Heart right ventricle (tissue), 16 donors: ENCODE measurements around the gene OSBPL8. TPM values are rescaled to one million over a fixed set of nuclear protein-coding genes. Genes with fewer than 3 reads are reported as not detected.

Experiments used
- ATAC-seq, 8 donors: fragments of 200-7000 bp; cut with Tn5 transposase; one replicate each; pipeline ENCODE4 v1.9.1; 2020; ENCODE audit warnings: mild to moderate bottlenecking in 8 of 8, moderate library complexity in 8 of 8, moderate number of reproducible peaks in 1 of 8
- DNase-seq, 2 donors: peaks; one replicate each; pipeline ENCODE4 v3.0.0-alpha.2; 2020
- H3K27ac ChIP-seq, 10 donors: fragments of 200-600 bp; sonication (generic) in 2 of 10; one replicate each; pipeline versions ENCODE4 v1.5.0 to v1.8.0; 2020 to 2022; ENCODE audit warnings: mild to moderate bottlenecking in 3 of 10
- H3K27me3 ChIP-seq, 7 donors: fragments of 200-600 bp; one replicate each; pipeline ENCODE4 v1.8.0; 2021 to 2022; ENCODE audit warnings: mild to moderate bottlenecking in 2 of 7
- H3K36me3 ChIP-seq, 9 donors: fragments of 200-600 bp; sonication (generic) in 1 of 9; one replicate each; pipeline versions ENCODE4 v1.5.0 to v1.8.0; 2020 to 2022; ENCODE audit warnings: mild to moderate bottlenecking in 2 of 9
- H3K4me1 ChIP-seq, 9 donors: fragments of 200-600 bp; sonication (generic) in 1 of 9; one replicate each; pipeline versions ENCODE4 v1.5.0 to v1.8.0; 2020 to 2022; ENCODE audit warnings: mild to moderate bottlenecking in 4 of 9
- H3K4me3 ChIP-seq, 10 donors: fragments of 200-600 bp; sonication (generic) in 2 of 10; one replicate each; pipeline versions ENCODE4 v1.5.0 to v1.8.0; 2020 to 2022; ENCODE audit warnings: mild to moderate bottlenecking in 7 of 10, moderate library complexity in 2 of 10
- H3K9me3 ChIP-seq, 11 donors: fragments of 200-600 bp in 10 of 11; sonication (generic) in 2 of 11; one replicate each; pipeline versions ENCODE4 v1.5.0 to v1.8.0; 2013 to 2022; ENCODE audit warnings: mild to moderate bottlenecking in 2 of 11, control low read depth in 1 of 11, moderate library complexity in 1 of 11
- CTCF ChIP-seq, 9 donors: fragments of 200-600 bp; sonication (generic) in 2 of 9; IDR thresholded peaks; one replicate each; pipeline versions ENCODE4 v1.5.0 to v1.8.0; 2021 to 2022; ENCODE audit warnings: antibody characterized with exemption in 9 of 9, mild to moderate bottlenecking in 5 of 9, moderate library complexity in 1 of 9
- WGBS, 2 donors: extraction: QIAGEN DNeasy Blood & Tissue Kit; methylation state at CpG; one replicate each; pipeline ENCODE4 v1.1.7; 2013; ENCODE audit warnings: inconsistent platforms in 1 of 2; 5-methylcytosine and 5-hydroxymethylcytosine counted together
- intact Hi-C, 10 donors: fragments of 100-400 bp; cut with DNase I; formaldehyde crosslinking; loops; one replicate each; pipeline versions ENCODE4 v1.11.1 to v1.14.2; 2022
- polyA plus RNA-seq, 2 donors: library from polyadenylated mRNA; stranded (reverse); fragments of 200-250 nt; gene quantifications; one replicate each; pipeline ENCODE4 v1.2.3, GENCODE V29; 2013
- total RNA-seq, 10 donors: library from RNA; stranded (reverse); fragmentation: NEBNext Ultra II Directional in 3 of 10; extraction: Animal tissue kit (Norgen Biotek cat#: 25700) in 3 of 10; gene quantifications; one replicate each; pipeline versions ENCODE4 v1.2.1 to v1.2.4, GENCODE V29; 2021 to 2023
- donor health status: Arrhythmogenic right ventricular cardiomyopathy.
- donor health status: ischemic (EF 13 %, LVEDD 7.1; RV severe dilation, severe dysfunction).
- donor health status: healthy with polysubstance abuse.
- donor health status: DM: no; HTN: yes; CAD: no.
- donor health status: DM: no; HTN: no; CAD: no.
- donor health status: ischemic (EF 25% LVEDD 6.9; RV normal size, moderate dysfunction).
- donor health status: ischemic (EF 25% LVEDD 5.7; RV mildly dilated, moderate dysfunction).
- donor health status: healthy.
- donor health status: DM: yes; HTN: yes; CAD: no.
- donor health status: Ischemic cardiomyopathy.
- donor health status: ischemic (EF 35%, LVEDD 5.7; RV mildly dilated, moderate dysfunction).
- donor health status: nonischemic (EF 11% LVEDD 7.7; RV severe dilation, severe dysfunction).
- donor health status: DM: yes; HTN: yes; CAD: no.
- donor health status: PGD.
- donor health status: ischemic (EF 29% LVEDD 5.4; RV normal size, mild dysfunction).
- donor health status: nonischemic (EF 23%, LVEDD 6.1; RV moderate dilation, normal function).

Gene OSBPL8
- total and polyA plus RNA-seq, 12 donors: 5.6 to 50.0 (median 33.3) TPM

GRCh38 chr12:76399040-76399439 lies 160.5 kb downstream of the OSBPL8 start:
- no peaks in the 10 kb centered on the region for H3K9me3 ChIP-seq
- no peak overlapping the region for H3K4me3 ChIP-seq
- DNase-seq (no peak), ATAC-seq (no peak)
- intact Hi-C loops: loop anchor here in 1 of 10 donors (5.0 kb wide), 1 partner anchor 102 kb away; no protein-coding TSS in a partner anchor
- 86 to 87% methylated on average over 2 of the region's 2 CpGs for WGBS, 2 donors
- H3K4me1 ChIP-seq: no peaks in the 10 kb centered on the region
- TF ChIP-seq CTCF (IDR thresholded peaks at IDR 0.05): no peak
- H3K36me3 ChIP-seq: peaks cover 0 to 79% (median 13%) of the 10 kb centered on the region in 9 donors
- H3K27ac ChIP-seq: no peak overlapping the region
- no peaks in the 10 kb centered on the region for H3K27me3 ChIP-seq

GRCh38 chr12:76398106-76398505 lies 161.5 kb downstream of the OSBPL8 start:
- ATAC-seq: no peak
- no peak overlapping the region for H3K4me3 ChIP-seq
- no peak overlapping the region for H3K27ac ChIP-seq
- TF ChIP-seq CTCF (IDR thresholded peaks at IDR 0.05): no peak
- DNase-seq: no peak
- no peaks in the 10 kb centered on the region for H3K9me3 ChIP-seq
- peaks cover 0 to 89% (median 13%) of the 10 kb centered on the region in 9 donors for H3K36me3 ChIP-seq
- intact Hi-C loops: loop anchor here in 1 of 10 donors (5.0 kb wide), 1 partner anchor 101 kb away; no protein-coding TSS in a partner anchor
- H3K27me3 ChIP-seq: no peaks in the 10 kb centered on the region
- no peaks in the 10 kb centered on the region for H3K4me1 ChIP-seq

DNA sequence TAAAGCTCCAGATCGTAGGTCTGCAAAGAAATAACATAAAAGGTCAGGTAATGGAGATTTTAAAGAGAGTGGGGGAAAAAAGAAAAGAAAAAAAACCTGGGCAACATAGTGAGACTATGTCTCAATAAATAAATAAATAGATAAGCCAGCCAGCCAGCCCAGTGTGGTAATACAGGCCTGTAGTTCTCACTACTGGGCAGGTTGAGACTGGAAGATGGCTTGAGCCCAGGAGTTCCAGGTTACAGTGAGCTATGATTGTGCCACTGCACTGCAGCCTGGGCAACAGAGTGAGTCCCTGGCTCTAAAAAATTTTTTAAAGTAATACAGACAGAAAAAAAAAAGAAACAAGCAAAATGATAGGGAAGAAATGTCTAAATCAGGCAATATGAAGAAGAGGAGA lies 168.1 kb downstream of the OSBPL8 start:
- peaks cover 0 to 100% (median 10%) of the 10 kb centered on the region in 9 donors for H3K36me3 ChIP-seq
- H3K27ac ChIP-seq: no peak overlapping the region

GRCh38 chr12:76387614-76388013 lies 172.0 kb downstream of the OSBPL8 start:
- no peaks in the 10 kb centered on the region for H3K4me1 ChIP-seq
- WGBS, 2 donors: 95 to 99% methylated on average over 2 of the region's 2 CpGs
- TF ChIP-seq CTCF (IDR thresholded peaks at IDR 0.05): no peak
- no peaks in the 10 kb centered on the region for H3K27me3 ChIP-seq
- DNase-seq (no peak), ATAC-seq (no peak)
- H3K4me3 ChIP-seq: no peak overlapping the region
- no peak overlapping the region for H3K27ac ChIP-seq
- no peaks in the 10 kb centered on the region for H3K9me3 ChIP-seq
- intact Hi-C loops: no loop called here
- peaks cover 0 to 100% (median 25%) of the 10 kb centered on the region in 9 donors for H3K36me3 ChIP-seq

More for the DNA sequence above, 168.1 kb downstream of the OSBPL8 start:
- Histone ChIP-seq H3K9me3 (no peaks in the 10 kb centered on the region), H3K4me1 (no peaks in the 10 kb centered on the region), H3K27me3 (no peaks in the 10 kb centered on the region), H3K4me3 (no peak overlapping the region)
- DNase-seq (no peak), ATAC-seq (no peak)
- TF ChIP-seq CTCF (IDR thresholded peaks at IDR 0.05): no peak
- WGBS, 2 donors: 85 to 88% methylated on average over 1 of the region's 1 CpG
- intact Hi-C loops: no loop called here
